Nucleus accumbens (tissue), 56 donors: ENCODE data around the gene PRSS8.
"Not testable (repeated sequence)": the region's sequence is repeated elsewhere in the genome, so short reads cannot be mapped to it uniquely, and the experiment has no call there.

Source experiments
- DNase-seq, 56 donors: peaks; one replicate each; lab custom pipeline; 2025; lab: John Stamatoyannopoulos, UW

Gene PRSS8

DNA sequence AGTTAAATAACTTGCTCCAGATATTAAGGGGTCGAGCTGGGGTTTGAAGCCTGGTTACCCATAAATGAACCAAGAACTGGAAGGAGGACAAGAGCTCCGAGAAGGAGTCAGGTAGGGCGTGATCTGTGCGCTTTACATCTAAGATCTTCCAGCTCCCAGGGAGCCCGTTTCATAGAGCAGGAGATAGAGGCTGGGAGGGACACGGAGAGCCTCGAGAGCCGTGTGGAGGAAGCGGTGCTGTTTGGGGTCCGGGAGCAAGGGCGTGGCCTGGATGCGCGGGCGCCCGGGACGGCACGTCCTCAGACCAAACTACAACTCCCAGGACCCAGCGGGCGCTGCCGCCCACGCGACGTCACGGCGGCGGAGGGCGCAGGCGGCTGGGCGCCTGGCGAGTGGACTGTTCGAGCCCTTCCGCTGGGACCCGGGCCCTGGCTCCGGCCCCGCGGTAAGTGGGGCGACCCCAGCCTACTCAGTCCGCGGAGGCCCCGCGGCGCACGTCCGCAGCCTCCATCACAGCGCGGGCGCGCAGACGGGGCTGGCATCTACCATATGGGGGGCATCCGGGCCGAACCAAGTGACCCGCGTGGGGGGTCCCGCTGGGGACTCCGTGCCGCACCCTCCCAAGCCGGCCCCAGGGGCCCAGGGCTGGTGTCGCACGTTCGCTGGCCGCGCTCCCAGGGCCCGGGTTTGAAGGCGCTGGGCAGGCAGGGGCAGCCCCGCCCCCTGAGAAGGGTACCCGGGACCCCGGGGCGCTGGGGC, 27.3 kb downstream of the PRSS8 start, which contains the start of gene BCKDK:
TSS of gene BCKDK (plus strand) at position 352 of the 759 bp plus-strand sequence. CDS start 838 bp downstream, outside the sequence.
- peak in 47 of 56 donors; percentile 17 to 83 (median 52) for DNase-seq

DNA sequence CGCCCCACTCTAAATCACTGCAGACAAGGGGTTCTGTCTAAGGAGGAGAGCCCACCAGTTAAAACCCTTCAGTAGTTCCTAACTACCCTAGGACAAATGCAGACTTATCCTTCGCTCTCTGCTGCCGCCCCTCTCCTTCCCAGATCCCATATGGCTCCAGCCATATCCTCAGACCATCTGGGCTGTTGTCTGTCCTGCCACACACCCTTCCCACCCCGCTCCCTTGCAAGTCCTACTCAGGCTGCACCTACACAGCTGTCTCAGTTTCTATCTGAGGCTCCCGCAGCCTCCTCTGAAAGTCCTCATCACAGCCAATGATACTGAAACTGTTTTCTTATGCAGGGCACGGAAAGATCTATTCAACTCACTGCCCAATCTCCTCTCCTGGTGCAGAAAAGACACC, 28.1 kb downstream of the PRSS8 start:
- no peak for DNase-seq

DNA sequence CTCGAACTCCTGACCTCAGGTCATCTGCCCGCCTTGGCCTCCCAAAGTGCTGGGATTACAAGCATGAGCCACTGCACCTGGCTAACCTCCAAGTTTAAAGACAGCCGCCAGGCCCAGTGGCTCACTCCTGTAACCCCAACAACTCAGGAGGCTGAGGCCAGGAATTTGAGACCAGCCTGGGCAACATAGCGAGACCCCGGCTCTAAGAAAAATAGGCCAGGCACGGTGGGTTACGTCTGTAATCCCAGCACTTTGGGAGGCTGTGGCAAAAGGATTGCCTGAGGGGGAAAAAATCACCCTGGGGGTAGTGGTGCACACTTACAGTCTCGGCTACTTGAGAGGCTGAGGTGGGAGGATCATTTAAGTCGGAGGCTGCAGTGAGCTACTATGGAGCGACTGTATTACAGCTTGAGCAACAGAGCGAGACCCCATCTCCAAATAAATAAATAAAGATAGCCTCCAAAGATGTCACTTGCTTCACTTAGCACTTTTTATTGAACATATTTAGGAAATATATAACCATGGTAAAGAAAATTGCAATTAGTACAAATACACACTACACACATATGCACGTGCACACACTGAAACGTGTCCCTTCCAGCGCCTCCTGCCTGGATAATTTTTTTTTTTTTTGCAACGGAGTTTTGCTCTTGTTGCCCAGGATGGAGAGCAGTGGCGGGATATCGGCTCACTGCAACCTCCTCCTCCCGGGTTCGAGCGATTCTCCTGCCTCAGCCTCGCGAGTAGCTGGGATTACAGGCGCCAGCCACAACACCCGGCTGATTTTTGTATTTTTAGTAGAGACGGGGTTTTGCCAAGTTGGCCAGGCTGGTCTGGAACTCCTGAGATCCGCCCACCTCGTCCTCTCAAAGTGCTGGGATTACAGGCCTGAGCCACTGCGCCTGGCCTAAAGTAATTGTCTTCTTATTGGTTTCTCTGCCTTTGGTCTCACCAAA, 28.7 kb downstream of the PRSS8 start:
- DNase-seq, result no peak

DNA sequence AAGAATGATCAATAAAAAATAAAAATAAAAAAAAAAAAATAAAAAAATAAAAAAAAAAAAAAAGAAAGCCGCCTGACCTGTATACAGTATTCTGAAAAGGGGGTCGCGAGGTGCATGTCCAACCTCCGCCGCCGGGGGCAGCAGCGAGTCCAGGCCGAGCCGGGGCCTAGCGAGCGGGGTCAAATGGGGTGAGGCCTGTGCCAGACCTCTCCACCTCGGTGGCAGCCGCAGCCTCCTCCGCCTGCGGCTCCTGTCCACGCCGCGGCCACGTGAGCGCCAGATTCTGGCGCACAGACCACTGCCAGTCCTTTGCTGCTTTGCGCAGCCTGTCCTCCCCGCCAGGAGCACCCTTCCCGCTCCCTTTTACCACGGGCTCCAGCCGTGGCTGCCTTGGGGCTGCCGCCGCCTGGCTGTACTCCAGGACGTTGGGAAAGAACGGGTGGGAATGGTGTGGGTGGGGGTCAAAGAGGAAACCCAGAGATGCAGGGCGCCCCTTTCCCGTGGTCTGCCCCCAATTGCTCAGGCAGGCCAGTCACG, 29.8 kb downstream of the PRSS8 start:
- peak in 46 of 56 donors; percentile 13 to 83 (median 56) for DNase-seq

GRCh38 chr16:31100876-31101641, 34.5 kb downstream of the PRSS8 start:
- not testable (repeated sequence) for DNase-seq

GRCh38 chr16:31099860-31100638, 35.5 kb downstream of the PRSS8 start:
- DNase-seq, result no peak

DNA sequence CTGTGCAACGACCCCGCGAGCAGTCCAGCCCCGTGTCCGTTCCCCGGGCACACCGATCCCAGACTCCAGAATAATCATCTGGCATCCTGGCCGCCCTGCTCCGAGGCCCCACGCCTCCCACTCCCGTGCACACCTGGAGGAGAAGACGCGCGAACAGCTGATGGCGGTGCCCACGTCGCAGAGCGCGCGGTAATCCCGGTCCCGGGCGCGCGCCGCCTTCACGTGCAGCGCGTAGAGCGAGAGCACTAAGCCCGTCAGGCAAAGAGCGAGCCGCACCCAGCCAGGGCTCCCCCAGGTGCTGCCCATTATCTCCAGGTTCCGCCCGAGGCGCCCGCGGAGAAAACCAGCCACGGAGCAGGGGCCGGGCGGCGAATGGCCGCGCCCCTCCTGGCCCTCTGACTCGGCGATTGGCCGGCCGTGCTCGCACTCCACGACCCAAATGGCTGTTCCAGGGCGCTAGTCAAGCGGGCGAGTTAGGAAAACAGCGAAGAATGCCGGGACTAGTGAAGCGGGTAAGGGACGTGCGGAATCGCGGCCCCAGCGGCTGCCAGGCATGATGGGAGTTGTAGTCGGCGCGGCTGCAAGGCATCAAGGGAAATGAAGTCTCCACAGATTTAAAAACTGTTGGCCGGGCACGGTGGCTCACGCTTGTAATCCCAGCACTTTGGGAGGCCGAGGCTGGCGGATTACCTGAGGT, 41.0 kb downstream of the PRSS8 start, which contains the start of gene VKORC1:
TSS of gene VKORC1 (minus strand) at position 374 of the 697 bp plus-strand sequence. CDS start at position 306, 68 bp downstream.
- peak; percentile 47 to 97 (median 90) for DNase-seq

DNA sequence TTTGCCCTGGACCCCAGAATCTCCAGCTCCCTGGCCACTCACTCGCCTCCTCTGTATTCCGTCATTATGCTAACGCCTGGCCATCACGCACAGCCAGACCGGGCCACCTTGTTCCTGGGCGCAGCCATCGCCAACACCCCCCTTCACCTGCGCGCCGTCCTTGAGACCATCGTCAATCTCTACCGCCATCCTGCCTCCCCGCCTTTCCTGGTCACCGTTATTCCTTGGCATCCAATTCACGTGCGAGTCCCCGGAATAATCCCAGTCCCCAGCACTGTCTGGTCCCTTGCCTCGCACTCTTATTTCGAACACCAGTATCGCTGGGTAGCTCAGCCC, 41.5 kb downstream of the PRSS8 start:
- peak in 6 of 56 donors; percentile 13 to 57 (median 52) for DNase-seq

DNA sequence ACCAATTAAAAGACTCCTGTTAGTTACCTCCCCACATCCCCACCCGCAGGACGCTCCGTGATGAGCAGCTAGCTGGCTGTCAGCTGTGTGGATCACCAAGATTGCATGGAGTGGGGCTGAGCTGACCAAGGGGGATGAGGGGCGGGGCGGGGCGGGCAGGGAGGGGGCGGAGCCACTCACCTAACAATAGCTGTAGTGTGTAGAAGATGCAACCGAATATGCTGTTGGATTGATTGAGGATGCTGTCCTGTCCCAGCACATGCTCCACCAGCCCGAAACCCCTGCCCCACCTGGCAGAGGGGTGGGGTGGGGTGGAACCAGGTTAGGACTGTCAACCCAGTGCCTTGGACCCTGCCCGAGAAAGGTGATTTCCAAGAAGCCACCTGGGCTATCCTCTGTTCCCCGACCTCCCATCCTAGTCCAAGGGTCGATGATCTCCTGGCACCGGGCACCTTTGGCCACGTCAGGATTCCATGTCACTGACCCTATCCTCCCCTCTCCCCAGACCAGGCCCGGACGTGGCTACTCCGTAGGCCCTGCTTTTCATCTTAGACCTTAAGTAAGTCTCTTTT, 42.3 kb downstream of the PRSS8 start:
- peak in 47 of 56 donors; percentile 17 to 75 (median 52) for DNase-seq

GRCh38 chr16:31092330-31092729, 43.2 kb downstream of the PRSS8 start:
- no peak for DNase-seq

DNA sequence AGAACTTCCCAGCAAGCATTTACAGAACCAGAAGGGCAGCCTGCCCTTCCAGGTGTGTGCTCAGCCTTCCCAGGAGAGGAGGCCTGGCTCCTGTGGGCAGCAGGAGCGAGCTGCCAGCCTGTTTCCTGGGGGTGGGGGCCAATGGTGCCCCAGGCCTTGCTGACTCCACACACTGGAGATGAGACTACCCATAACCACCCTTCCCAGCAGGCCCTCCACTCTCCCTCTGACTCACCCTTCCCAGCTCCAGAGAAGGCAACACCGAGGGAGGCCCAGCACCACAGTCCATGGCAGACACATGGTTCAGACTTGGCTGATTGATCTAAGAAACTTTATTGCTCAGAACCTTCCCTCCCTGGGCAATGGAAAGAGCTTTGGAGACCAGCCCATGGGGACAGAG, 45.0 kb downstream of the PRSS8 start:
- DNase-seq, result no peak

DNA sequence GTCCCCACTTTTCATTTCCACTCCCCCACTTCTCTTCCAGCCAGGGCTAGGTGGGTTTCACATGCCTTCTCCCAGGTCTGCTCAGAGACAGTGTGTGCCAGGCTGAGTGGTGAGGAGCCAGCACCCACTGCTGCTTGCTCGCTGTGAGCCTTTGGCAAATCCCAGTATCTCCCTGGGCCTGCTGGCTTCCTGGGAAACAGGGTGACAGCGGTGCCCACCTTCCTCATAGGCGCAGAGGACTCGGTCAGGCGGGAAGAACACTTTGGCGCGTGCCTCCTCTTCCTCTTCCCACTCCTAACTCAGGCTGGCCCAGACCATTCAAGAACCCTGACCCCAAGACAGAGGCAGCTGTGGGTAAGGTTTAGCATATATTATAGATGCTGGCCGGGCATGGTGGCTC, 46.3 kb downstream of the PRSS8 start:
- no peak for DNase-seq

GRCh38 chr16:31088459-31089183, 46.9 kb downstream of the PRSS8 start, which contains the start of gene PRSS53:
PRSS53 (minus strand) TSS chr16:31088943; CDS start chr16:31088809, 134 bp downstream.
- no peak for DNase-seq

DNA sequence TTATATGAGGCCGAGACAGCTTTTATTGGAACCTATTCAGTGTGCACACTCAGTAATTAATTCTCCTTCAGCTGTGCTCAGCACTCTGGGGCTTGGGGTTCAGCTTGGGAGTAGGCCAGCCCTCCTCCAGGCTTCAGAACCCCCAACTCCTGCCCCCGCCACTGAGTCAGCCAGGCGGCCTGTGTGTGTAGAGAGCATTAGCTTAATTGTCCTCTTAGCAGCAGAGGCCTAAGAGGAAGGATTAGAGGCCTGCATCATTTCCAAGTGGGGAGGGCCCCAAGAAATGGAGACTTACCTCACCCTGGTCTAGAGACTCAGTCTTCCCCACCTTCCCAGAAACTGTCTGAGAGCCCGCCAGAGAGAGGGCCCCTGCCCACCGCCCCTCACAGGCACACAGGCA, 47.6 kb downstream of the PRSS8 start:
- peak in 3 of 56 donors; percentile 4 to 66 (median 11) for DNase-seq

GRCh38 chr16:31087481-31087880, 48.0 kb downstream of the PRSS8 start:
- DNase-seq, result no peak

DNA sequence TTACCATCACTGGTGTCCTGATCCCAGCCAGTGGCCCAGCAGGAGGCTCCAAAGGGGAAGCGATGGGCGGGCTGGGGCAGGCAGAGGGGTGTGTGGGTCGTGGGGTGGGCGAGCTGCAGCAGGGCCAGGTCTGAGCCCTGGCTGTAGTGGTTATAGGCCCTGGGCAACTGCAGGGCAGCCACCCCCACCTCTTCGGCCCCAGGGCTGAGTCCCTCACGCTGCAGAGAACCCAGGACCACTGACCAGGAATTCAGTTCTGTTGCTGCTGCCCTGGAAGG, 49.0 kb downstream of the PRSS8 start:
- no peak for DNase-seq

DNA sequence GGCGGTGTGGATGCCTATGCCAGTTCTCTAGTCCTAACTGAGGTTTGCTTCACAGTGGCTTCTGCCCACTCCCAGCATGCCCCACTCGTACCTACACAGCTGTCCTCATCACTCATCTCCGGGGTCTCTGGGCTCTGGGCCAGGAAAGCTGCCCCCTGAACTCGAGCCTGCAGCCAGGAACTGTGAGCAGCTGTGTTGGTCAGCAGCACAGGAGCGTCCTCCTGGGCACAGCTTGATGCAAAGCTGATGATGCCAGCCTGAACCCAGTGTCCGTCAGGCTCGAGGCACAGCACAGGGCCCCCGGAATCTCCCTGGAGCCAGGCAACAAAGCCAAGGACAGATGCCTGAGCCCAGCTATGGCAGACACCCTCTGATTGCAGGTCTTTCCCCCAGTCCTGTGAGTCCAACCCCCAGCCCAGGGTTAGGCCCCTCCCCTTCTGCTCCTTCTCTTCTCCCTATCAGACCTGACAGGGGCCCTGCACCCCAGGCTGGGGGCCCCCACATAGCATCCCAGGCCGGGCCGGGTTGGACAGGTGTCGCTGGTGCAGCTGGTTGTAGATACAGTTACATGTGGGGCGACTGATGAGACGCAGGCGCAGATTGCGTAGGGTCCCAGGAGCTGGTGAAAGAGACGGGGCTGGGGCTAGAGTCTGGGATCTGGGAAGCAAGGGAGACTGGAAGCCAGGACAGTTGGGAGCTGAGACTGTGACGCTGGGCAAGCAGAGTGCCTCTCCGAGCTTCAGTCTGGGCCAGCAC, 49.5 kb downstream of the PRSS8 start:
- DNase-seq, result no peak
